ENCODE results near the gene C5orf34. TPM values are rescaled to one million over a fixed set of nuclear protein-coding genes. Genes with fewer than 3 reads are reported as not detected.
"Not testable (repeated sequence)": the region's sequence is repeated elsewhere in the genome, so short reads cannot be mapped to it uniquely, and the experiment has no call there.

The C5orf34 gene
- total RNA-seq, 1 experiment from 2014 or later = 17.0 TPM

GRCh38 chr5:43469671-43470391 lies 45.1 kb downstream of the C5orf34 start:
- ChIA-PET CTCF (no interaction called here), POLR2A (ENCODE audit: low non-redundant PET) (no interaction called here)
- intact Hi-C loops (cut with micrococcal nuclease; ENCODE audit: unreplicated experiment) = no loop called here
- H3K9me3 ChIP-seq (ENCODE audit: low read depth, low read length, poor library complexity, severe bottlenecking) = peaks cover 19% of the 10 kb centered on the region
- no peak overlapping the region for H3K27ac ChIP-seq (ENCODE audit: low read depth, low read length, poor library complexity, severe bottlenecking)
- no TSS peak for BruUV-seq (replicated peaks)
- H3K36me3 ChIP-seq (ENCODE audit: insufficient read depth, low read length, poor library complexity, severe bottlenecking) = peaks cover 4% of the 10 kb centered on the region
- H3K27me3 ChIP-seq (replicated peaks; ENCODE audit: insufficient read depth, low read depth, low read length, poor library complexity) = no peaks in the 10 kb centered on the region
- TF ChIP-seq EZH2 (IDR thresholded peaks at IDR 0.05; ENCODE audit: borderline replicate concordance, low read depth, low read length, poor library complexity, severe bottlenecking) = no peak
- TF ChIP-seq, protein P1, sequence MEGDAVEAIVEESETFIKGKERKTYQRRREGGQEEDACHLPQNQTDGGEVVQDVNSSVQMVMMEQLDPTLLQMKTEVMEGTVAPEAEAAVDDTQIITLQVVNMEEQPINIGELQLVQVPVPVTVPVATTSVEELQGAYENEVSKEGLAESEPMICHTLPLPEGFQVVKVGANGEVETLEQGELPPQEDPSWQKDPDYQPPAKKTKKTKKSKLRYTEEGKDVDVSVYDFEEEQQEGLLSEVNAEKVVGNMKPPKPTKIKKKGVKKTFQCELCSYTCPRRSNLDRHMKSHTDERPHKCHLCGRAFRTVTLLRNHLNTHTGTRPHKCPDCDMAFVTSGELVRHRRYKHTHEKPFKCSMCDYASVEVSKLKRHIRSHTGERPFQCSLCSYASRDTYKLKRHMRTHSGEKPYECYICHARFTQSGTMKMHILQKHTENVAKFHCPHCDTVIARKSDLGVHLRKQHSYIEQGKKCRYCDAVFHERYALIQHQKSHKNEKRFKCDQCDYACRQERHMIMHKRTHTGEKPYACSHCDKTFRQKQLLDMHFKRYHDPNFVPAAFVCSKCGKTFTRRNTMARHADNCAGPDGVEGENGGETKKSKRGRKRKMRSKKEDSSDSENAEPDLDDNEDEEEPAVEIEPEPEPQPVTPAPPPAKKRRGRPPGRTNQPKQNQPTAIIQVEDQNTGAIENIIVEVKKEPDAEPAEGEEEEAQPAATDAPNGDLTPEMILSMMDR (conservative IDR thresholded peaks at IDR 0.05; ENCODE audit: low read depth, low read length) = no peak
- no peak overlapping the region for H3K4me3 ChIP-seq (ENCODE audit: low read depth, low read length, poor library complexity, severe bottlenecking)
- no peaks in the 10 kb centered on the region for H3K4me1 ChIP-seq (ENCODE audit: insufficient read depth, low read length, poor library complexity, severe bottlenecking)
- DNase-seq (ENCODE audit: low spot score) = no peak

GRCh38 chr5:43467100-43467499 lies 47.8 kb downstream of the C5orf34 start:
- Histone ChIP-seq H3K27ac (ENCODE audit: low read depth, low read length, poor library complexity, severe bottlenecking) (no peak overlapping the region), H3K4me1 (ENCODE audit: insufficient read depth, low read length, poor library complexity, severe bottlenecking) (no peaks in the 10 kb centered on the region), H3K36me3 (ENCODE audit: insufficient read depth, low read length, poor library complexity, severe bottlenecking) (peaks cover 4% of the 10 kb centered on the region), H3K27me3 (replicated peaks; ENCODE audit: insufficient read depth, low read depth, low read length, poor library complexity) (no peaks in the 10 kb centered on the region), H3K4me3 (ENCODE audit: low read depth, low read length, poor library complexity, severe bottlenecking) (no peak overlapping the region), H3K9me3 (ENCODE audit: low read depth, low read length, poor library complexity, severe bottlenecking) (peaks cover 17% of the 10 kb centered on the region)
- intact Hi-C loops (cut with micrococcal nuclease; ENCODE audit: unreplicated experiment) = no loop called here
- ChIA-PET POLR2A (ENCODE audit: low non-redundant PET) (no interaction called here), CTCF (no interaction called here)
- BruUV-seq (replicated peaks) = no TSS peak
- no peak for DNase-seq (ENCODE audit: low spot score)
- TF ChIP-seq, protein P1 (conservative IDR thresholded peaks at IDR 0.05; ENCODE audit: low read depth, low read length) = no peak
- TF ChIP-seq EZH2 (IDR thresholded peaks at IDR 0.05; ENCODE audit: borderline replicate concordance, low read depth, low read length, poor library complexity, severe bottlenecking) = no peak

DNA sequence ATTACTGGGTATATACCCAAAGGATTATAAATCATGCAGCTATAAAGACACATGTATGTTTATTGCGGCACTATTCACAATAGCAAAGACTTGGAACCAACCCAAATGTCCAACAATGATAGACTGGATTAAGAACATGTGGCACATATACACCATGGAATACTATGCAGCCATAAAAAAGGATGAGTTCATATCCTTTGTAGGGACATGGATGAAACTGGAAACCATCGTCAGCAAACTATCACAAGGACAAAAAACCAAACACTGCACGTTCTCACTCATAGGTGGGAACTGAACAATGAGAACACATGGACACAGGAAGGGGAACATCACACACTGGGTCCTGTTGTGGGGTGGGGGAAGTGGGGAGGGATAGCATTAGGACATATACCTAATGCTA lies 49.5 kb downstream of the C5orf34 start:
- H3K4me1 ChIP-seq (ENCODE audit: insufficient read depth, low read length, poor library complexity, severe bottlenecking); POLR2A ChIA-PET (ENCODE audit: low non-redundant PET); H3K27me3 ChIP-seq (replicated peaks; ENCODE audit: insufficient read depth, low read depth, low read length, poor library complexity); DNase-seq (ENCODE audit: low spot score); intact Hi-C loops (cut with micrococcal nuclease; ENCODE audit: unreplicated experiment); H3K36me3 ChIP-seq (ENCODE audit: insufficient read depth, low read length, poor library complexity, severe bottlenecking); H3K27ac ChIP-seq (ENCODE audit: low read depth, low read length, poor library complexity, severe bottlenecking); H3K4me3 ChIP-seq (ENCODE audit: low read depth, low read length, poor library complexity, severe bottlenecking); CTCF ChIA-PET; H3K9me3 ChIP-seq (ENCODE audit: low read depth, low read length, poor library complexity, severe bottlenecking); BruUV-seq (replicated peaks): not testable (repeated sequence)

DNA sequence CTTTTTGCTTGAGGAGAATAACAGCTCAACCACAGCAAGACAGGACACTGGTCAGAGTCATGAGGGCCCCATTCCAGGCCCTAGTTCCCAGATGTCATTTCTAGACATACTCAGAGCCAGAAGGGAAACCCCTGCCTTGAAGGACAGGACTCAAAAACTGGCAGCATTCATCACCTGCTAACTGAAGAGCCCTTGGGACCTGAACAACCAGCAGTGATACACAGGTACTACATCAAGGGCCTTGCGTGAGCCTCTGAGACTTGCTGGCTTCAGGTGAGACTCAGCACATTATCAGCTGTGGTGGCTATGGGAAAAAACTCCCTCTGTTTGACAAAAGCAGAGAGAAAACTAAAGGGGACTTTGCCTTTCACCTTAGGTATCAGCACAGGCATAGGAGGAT lies 53.9 kb downstream of the C5orf34 start:
- ChIA-PET CTCF (no interaction called here), POLR2A (ENCODE audit: low non-redundant PET) (no interaction called here)
- BruUV-seq (replicated peaks) = no TSS peak
- H3K36me3 ChIP-seq (ENCODE audit: insufficient read depth, low read length, poor library complexity, severe bottlenecking) = peaks cover 2% of the 10 kb centered on the region
- TF ChIP-seq EZH2 (IDR thresholded peaks at IDR 0.05; ENCODE audit: borderline replicate concordance, low read depth, low read length, poor library complexity, severe bottlenecking) = no peak
- TF ChIP-seq, protein P1 (conservative IDR thresholded peaks at IDR 0.05; ENCODE audit: low read depth, low read length) = no peak
- intact Hi-C loops (cut with micrococcal nuclease; ENCODE audit: unreplicated experiment) = no loop called here
- no peaks in the 10 kb centered on the region for H3K4me1 ChIP-seq (ENCODE audit: insufficient read depth, low read length, poor library complexity, severe bottlenecking)
- no peaks in the 10 kb centered on the region for H3K9me3 ChIP-seq (ENCODE audit: low read depth, low read length, poor library complexity, severe bottlenecking)
- no peak overlapping the region for H3K27ac ChIP-seq (ENCODE audit: low read depth, low read length, poor library complexity, severe bottlenecking)
- no peak overlapping the region for H3K4me3 ChIP-seq (ENCODE audit: low read depth, low read length, poor library complexity, severe bottlenecking)
- H3K27me3 ChIP-seq (replicated peaks; ENCODE audit: insufficient read depth, low read depth, low read length, poor library complexity) = no peaks in the 10 kb centered on the region
- DNase-seq (ENCODE audit: low spot score) = no peak
